Umbilical cord (tissue), 1 donor: Measurements from ENCODE around the gene RAB39A. TPM values are rescaled to one million over a fixed set of nuclear protein-coding genes. Genes with fewer than 3 reads are reported as not detected.

Experiments
- total RNA-seq: library from RNA; depleted of rRNA; stranded (reverse); fragments of >200 nt; gene quantifications from one replicate; pipeline ENCODE4 v1.2.3, GENCODE V29; 2014; ENCODE audit warnings: low replicate concordance; ENCODE audit not compliant: insufficient read depth

The RAB39A gene
- total RNA-seq, 1 donor from 2014 or later = 2.2 TPM

Other genes starting within 250 kb of the RAB39A start
- gene SLN, start 216.4 kb upstream of the RAB39A start, total RNA-seq = not detected
- gene SLC35F2, start 69.7 kb upstream of the RAB39A start, total RNA-seq = 5.3 TPM
- 42.4 TPM for gene CUL5, start 80.5 kb downstream of the RAB39A start, total RNA-seq
- 47.9 TPM for gene ACAT1, start 193.1 kb downstream of the RAB39A start, total RNA-seq